H9 (cell line): ENCODE results near the gene MX2. TPM values are rescaled to one million over a fixed set of nuclear protein-coding genes. Genes with fewer than 3 reads are reported as not detected.
A peak's percentile ranks its signal among the peaks of the same experiment; 100 is the strongest.

Source experiments
- DNase-seq: peaks from one replicate; pipeline ENCODE4 v3.0.0-alpha.2; 2017
- H2AFZ ChIP-seq: one replicate; pipeline ENCODE4 v1.6.1; 2013; ENCODE audit warnings: mild to moderate bottlenecking, low read length, control low read depth, moderate library complexity
- H2AK5ac ChIP-seq: 2 replicates; pipeline ENCODE4 v1.6.1; 2013; ENCODE audit warnings: low read length, control low read depth, mixed read lengths; ENCODE audit not compliant: insufficient read length
- H2BK120ac ChIP-seq: one replicate; pipeline ENCODE4 v1.6.1; 2013; ENCODE audit warnings: low read depth, mild to moderate bottlenecking, low read length, control low read depth, inconsistent platforms; ENCODE audit not compliant: poor library complexity, severe bottlenecking
- H2BK12ac ChIP-seq: 2 replicates; pipeline ENCODE4 v1.6.1; 2013; ENCODE audit warnings: low read length, control low read depth, mixed read lengths, low read depth; ENCODE audit not compliant: insufficient read length
- H2BK15ac ChIP-seq: 2 replicates; pipeline ENCODE4 v1.6.1; 2013; ENCODE audit warnings: low read depth, low read length, control low read depth
- H2BK20ac ChIP-seq: one replicate; pipeline ENCODE4 v1.6.1; 2013; ENCODE audit warnings: low read depth, mild to moderate bottlenecking, low read length, control low read depth, inconsistent platforms; ENCODE audit not compliant: poor library complexity, severe bottlenecking
- H2BK5ac ChIP-seq: 2 replicates; pipeline ENCODE4 v1.6.1; 2013; ENCODE audit warnings: low read length, control low read depth, mixed read lengths; ENCODE audit not compliant: insufficient read length
- H3K14ac ChIP-seq: 2 replicates; pipeline ENCODE4 v1.6.1; 2013; ENCODE audit warnings: low read length, control low read depth; ENCODE audit not compliant: insufficient read depth
- H3K18ac ChIP-seq: 2 replicates; pipeline ENCODE4 v1.6.1; 2013; ENCODE audit warnings: low read depth, mild to moderate bottlenecking, mixed read lengths, low read length, control low read depth; ENCODE audit not compliant: insufficient read length
- H3K23ac ChIP-seq: 2 replicates; pipeline ENCODE4 v1.6.1; 2013; ENCODE audit warnings: low read length, control low read depth, mixed read lengths, low read depth; ENCODE audit not compliant: insufficient read length
- H3K23me2 ChIP-seq: 2 replicates; pipeline ENCODE4 v1.6.1; 2013; ENCODE audit warnings: low read depth, mild to moderate bottlenecking, mixed read lengths, low read length, control low read depth; ENCODE audit not compliant: insufficient read length, poor library complexity, severe bottlenecking
- H3K27ac ChIP-seq: 2 replicates; pipeline ENCODE4 v1.5.1; 2013; ENCODE audit warnings: low read length, control low read depth, mixed read lengths, low read depth; ENCODE audit not compliant: insufficient read length
- H3K27me3 ChIP-seq: 2 replicates; pipeline ENCODE4 v1.6.1; 2013; ENCODE audit warnings: low read length, control low read depth, inconsistent platforms; ENCODE audit not compliant: insufficient read depth
- H3K4ac ChIP-seq: 2 replicates; pipeline ENCODE4 v1.6.1; 2013; ENCODE audit warnings: low read depth, mild to moderate bottlenecking, control low read depth, inconsistent platforms, low read length, moderate library complexity
- H3K4me1 ChIP-seq: 2 replicates; pipeline ENCODE4 v1.6.1; 2013; ENCODE audit warnings: low read length, control low read depth, inconsistent platforms; ENCODE audit not compliant: insufficient read depth
- H3K4me2 ChIP-seq: 2 replicates; pipeline ENCODE4 v1.6.1; 2013; ENCODE audit warnings: low read length, control low read depth, mixed read lengths; ENCODE audit not compliant: insufficient read length, insufficient read depth
- H3K56ac ChIP-seq: 2 replicates; pipeline ENCODE4 v1.6.1; 2013; ENCODE audit warnings: low read depth, mild to moderate bottlenecking, mixed read lengths, low read length, control low read depth; ENCODE audit not compliant: insufficient read length
- H3K79me1 ChIP-seq: 2 replicates; pipeline ENCODE4 v1.6.1; 2013; ENCODE audit warnings: low read depth, mild to moderate bottlenecking, moderate library complexity, low read length, control low read depth, inconsistent platforms; ENCODE audit not compliant: insufficient read depth, poor library complexity, severe bottlenecking
- H3K79me2 ChIP-seq: 2 replicates; pipeline ENCODE4 v1.6.1; 2013; ENCODE audit warnings: low read length, control low read depth, inconsistent platforms; ENCODE audit not compliant: insufficient read depth
- H3K9ac ChIP-seq: 2 replicates; pipeline ENCODE4 v1.6.1; 2013; ENCODE audit warnings: low read length, control low read depth, mixed read lengths; ENCODE audit not compliant: insufficient read length; ENCODE audit errors: extremely low read depth
- H3K9me3 ChIP-seq: one replicate; pipeline ENCODE4 v1.6.1; 2013; ENCODE audit warnings: low read depth, low read length, inconsistent platforms; ENCODE audit not compliant: control insufficient read depth
- H3T11ph ChIP-seq: one replicate; pipeline ENCODE4 v1.6.1; 2013; ENCODE audit warnings: mild to moderate bottlenecking, low read length, control low read depth, inconsistent platforms
- H4K20me1 ChIP-seq: one replicate; pipeline ENCODE4 v1.6.1; 2013; ENCODE audit not compliant: control insufficient read depth, insufficient read length, insufficient read depth
- H4K5ac ChIP-seq: 2 replicates; pipeline ENCODE4 v1.6.1; 2013; ENCODE audit warnings: low read depth, mild to moderate bottlenecking, mixed read lengths, low read length, control low read depth; ENCODE audit not compliant: insufficient read length
- H4K8ac ChIP-seq: replicated peaks from 2 replicates; pipeline ENCODE4 v1.6.1; 2013; ENCODE audit warnings: low read length, control low read depth, mixed read lengths, low read depth; ENCODE audit not compliant: insufficient read length
- H4K91ac ChIP-seq: 2 replicates; pipeline ENCODE4 v1.6.1; 2013; ENCODE audit warnings: low read depth, mild to moderate bottlenecking, moderate library complexity, mixed read lengths, low read length, control low read depth; ENCODE audit not compliant: insufficient read length
- H3K27ac Mint-ChIP-seq, 3 experiments: 2 replicates in 2 of 3; 3 replicates in 1 of 3; pipeline ENCODE4 v1.8.0; 2020 to 2021; ENCODE audit warnings: mixed read lengths in 3 of 3, mild to moderate bottlenecking in 1 of 3, moderate library complexity in 1 of 3
- H3K27me3 Mint-ChIP-seq: 2 replicates; pipeline ENCODE4 v1.8.0; 2021; ENCODE audit warnings: low read depth, mild to moderate bottlenecking, moderate library complexity, mixed read lengths
- H3K36me3 Mint-ChIP-seq, 3 experiments: 2 replicates in 2 of 3; 3 replicates in 1 of 3; pipeline ENCODE4 v1.8.0; 2020 to 2021; ENCODE audit warnings: low read depth in 3 of 3, mixed read lengths in 3 of 3; ENCODE audit not compliant: insufficient read depth in 1 of 3
- H3K4me1 Mint-ChIP-seq, 2 experiments: 2 replicates each; pipeline ENCODE4 v1.8.0; 2020; ENCODE audit warnings: mixed read lengths in 2 of 2
- H3K4me3 Mint-ChIP-seq, 2 experiments: 2 replicates in 1 of 2; 3 replicates in 1 of 2; pipeline ENCODE4 v1.8.0; 2020 to 2021; ENCODE audit warnings: mild to moderate bottlenecking in 2 of 2, mixed read lengths in 2 of 2, moderate library complexity in 1 of 2
- H3K9me3 Mint-ChIP-seq, 2 experiments: 2 replicates in 1 of 2; 3 replicates in 1 of 2; pipeline ENCODE4 v1.8.0; 2020; ENCODE audit warnings: mild to moderate bottlenecking in 2 of 2, mixed read lengths in 2 of 2, moderate library complexity in 1 of 2
- WGBS: extraction: QIAGEN DNeasy Blood & Tissue Kit; methylation state at CpG from one replicate; pipeline ENCODE4 v1.1.7; 2013; ENCODE audit warnings: missing lambda C conversion rate, low lambda C conversion rate, mixed read lengths; ENCODE audit not compliant: insufficient read length; ENCODE audit errors: extremely low coverage; 5-methylcytosine and 5-hydroxymethylcytosine counted together
- total RNA-seq: library from RNA; stranded (reverse); gene quantifications from 2 replicates; pipeline ENCODE4 v1.2.1, GENCODE V29; 2021
- TF ChIP-seq, protein P1 (sequence below): fragments of 200-600 bp; sonication (generic); conservative IDR thresholded peaks from 3 replicates; pipeline ENCODE4 v1.8.0; 2021; ENCODE audit warnings: antibody characterized with exemption, mild to moderate bottlenecking

Gene MX2
- total RNA-seq, 1 experiment from 2014 or later: 1.8 TPM

DNA sequence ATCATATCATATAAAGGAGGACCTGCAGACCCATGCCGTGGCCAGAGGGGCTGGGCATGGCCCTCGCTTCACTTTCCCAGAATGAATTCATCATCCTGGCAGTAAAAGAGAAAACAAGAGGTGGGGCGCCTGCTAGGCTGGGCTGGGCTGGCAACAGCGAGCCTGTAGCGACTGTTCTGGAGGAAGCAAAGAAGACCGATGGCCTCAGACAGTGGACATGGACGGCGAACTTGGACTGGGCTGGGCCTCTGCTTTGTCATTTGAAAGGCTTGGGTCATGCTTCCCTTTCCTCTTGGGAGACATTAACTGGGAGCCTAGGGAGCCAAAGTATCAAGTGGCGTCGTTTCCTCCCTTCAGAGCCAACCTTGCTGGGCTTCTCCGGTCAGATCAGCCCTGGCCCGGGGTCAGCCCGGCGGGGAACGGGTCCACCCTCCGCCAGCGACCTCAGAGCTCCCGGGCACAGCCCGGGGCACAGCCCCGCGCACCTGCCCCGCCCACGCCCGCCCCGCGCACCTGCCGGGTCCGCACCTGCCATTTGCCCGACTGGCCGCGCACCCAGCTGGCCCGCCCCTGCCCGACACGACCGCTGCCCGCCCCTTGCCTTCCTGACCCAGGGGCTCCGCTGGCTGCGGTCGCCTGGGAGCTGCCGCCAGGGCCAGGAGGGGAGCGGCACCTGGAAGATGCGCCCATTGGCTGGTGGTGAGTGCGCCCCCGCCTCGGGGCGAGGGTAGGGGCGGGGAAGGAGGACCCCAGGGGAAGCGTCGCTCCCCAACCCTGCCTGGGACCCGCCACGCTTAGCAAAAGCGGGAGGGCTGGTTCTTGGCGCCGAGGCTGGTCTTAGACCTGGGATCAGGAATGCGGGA lies 45.4 kb upstream of the MX2 start, which contains the start of gene FAM3B:
Gene FAM3B (plus strand): TSS at position 602 of the 863 bp plus-strand sequence. CDS start 79 bp downstream, at position 681.
- Histone ChIP-seq H3K79me1 (no peaks in the 10 kb centered on the region), H2AK5ac (no peak within 1 kb of the TSS), H3K18ac (no peak within 1 kb of the TSS), H4K8ac (no peak within 1 kb of the TSS), H3K14ac (no peak within 1 kb of the TSS; the same call in 1 of the 2 replicates), H2BK20ac (no peak within 1 kb of the TSS), H2BK12ac (no peak within 1 kb of the TSS), H3K56ac (no peak within 1 kb of the TSS), H3K4ac (no peak within 1 kb of the TSS), H3K9me3 (no peaks in the 10 kb centered on the region), H2BK5ac (no peak within 1 kb of the TSS), H3K23me2 (peaks cover 9% of the 10 kb centered on the region), H3K4me1 (no peaks in the 10 kb centered on the region; the same call in 1 of the 2 replicates), H4K5ac (no peak within 1 kb of the TSS), H2BK15ac (no peak within 1 kb of the TSS), H2BK120ac (no peak within 1 kb of the TSS), H3K23ac (no peak within 1 kb of the TSS), H3T11ph (no peak within 1 kb of the TSS), H3K27me3 (no peaks in the 10 kb centered on the region; the same call in 1 of the 2 replicates), H4K20me1 (no peaks in the 10 kb centered on the region), H3K9ac (no peak within 1 kb of the TSS), H4K91ac (no peak within 1 kb of the TSS), H3K27ac (no peak within 1 kb of the TSS), H3K4me2 (peak within 1 kb of the TSS; percentile 63), H3K79me2 (no peaks in the 10 kb centered on the region), H2AFZ (no peak within 1 kb of the TSS)
- Mint-ChIP-seq H3K4me1 (peaks cover 4 to 9% of the 10 kb centered on the region in 2 experiments), H3K9me3 (no peaks in the 10 kb centered on the region), H3K4me3 (peak within 1 kb of the TSS; percentile 64 to 79), H3K36me3 (no peaks in the 10 kb centered on the region; a peak in 1 of 7 replicates), H3K27ac (peak within 1 kb of the TSS in 1 of 3 experiments; percentile 16; a peak in 1 of 7 replicates), H3K27me3 (peaks cover 39% of the 10 kb centered on the region)
- DNase-seq: peak; percentile 84
- WGBS: no CpG with 5 or more reads among the region's 55 CpGs
- TF ChIP-seq, protein P1, sequence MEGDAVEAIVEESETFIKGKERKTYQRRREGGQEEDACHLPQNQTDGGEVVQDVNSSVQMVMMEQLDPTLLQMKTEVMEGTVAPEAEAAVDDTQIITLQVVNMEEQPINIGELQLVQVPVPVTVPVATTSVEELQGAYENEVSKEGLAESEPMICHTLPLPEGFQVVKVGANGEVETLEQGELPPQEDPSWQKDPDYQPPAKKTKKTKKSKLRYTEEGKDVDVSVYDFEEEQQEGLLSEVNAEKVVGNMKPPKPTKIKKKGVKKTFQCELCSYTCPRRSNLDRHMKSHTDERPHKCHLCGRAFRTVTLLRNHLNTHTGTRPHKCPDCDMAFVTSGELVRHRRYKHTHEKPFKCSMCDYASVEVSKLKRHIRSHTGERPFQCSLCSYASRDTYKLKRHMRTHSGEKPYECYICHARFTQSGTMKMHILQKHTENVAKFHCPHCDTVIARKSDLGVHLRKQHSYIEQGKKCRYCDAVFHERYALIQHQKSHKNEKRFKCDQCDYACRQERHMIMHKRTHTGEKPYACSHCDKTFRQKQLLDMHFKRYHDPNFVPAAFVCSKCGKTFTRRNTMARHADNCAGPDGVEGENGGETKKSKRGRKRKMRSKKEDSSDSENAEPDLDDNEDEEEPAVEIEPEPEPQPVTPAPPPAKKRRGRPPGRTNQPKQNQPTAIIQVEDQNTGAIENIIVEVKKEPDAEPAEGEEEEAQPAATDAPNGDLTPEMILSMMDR: no peak
